Tibial nerve (tissue), 4 donors: ENCODE measurements around the gene RCOR1. TPM values are rescaled to one million over a fixed set of nuclear protein-coding genes. Genes with fewer than 3 reads are reported as not detected.

Experiments
- DNase-seq, 2 donors: peaks; one replicate each; pipeline ENCODE4 v3.0.0-alpha.2; 2019; ENCODE audit warnings: low spot score in 2 of 2
- H3K27ac ChIP-seq, 4 donors: fragments of 200-600 bp; sonication (generic) in 3 of 4; one replicate each; pipeline ENCODE4 v1.5.1; 2017 to 2019; ENCODE audit warnings: mild to moderate bottlenecking in 1 of 4
- H3K27me3 ChIP-seq, 2 donors: fragments of 200-600 bp; sonication (generic) in 1 of 2; one replicate each; pipeline versions ENCODE4 v1.5.1 to v1.6.0; 2017 to 2019
- H3K36me3 ChIP-seq, 3 donors: fragments of 200-600 bp; sonication (generic); one replicate each; pipeline ENCODE4 v1.5.1; 2018 to 2019
- H3K4me1 ChIP-seq, 4 donors: fragments of 200-600 bp; sonication (generic) in 3 of 4; one replicate each; pipeline ENCODE4 v1.5.1; 2017 to 2019
- H3K4me3 ChIP-seq, 4 donors: fragments of 200-600 bp; sonication (generic) in 3 of 4; one replicate each; pipeline ENCODE4 v1.5.1; 2017 to 2019; ENCODE audit warnings: mild to moderate bottlenecking in 1 of 4, moderate library complexity in 1 of 4
- H3K9me3 ChIP-seq, 4 donors: fragments of 200-600 bp; sonication (generic) in 3 of 4; one replicate each; pipeline ENCODE4 v1.5.1; 2017 to 2019
- EP300 ChIP-seq, 2 donors: sonication (generic); formaldehyde crosslinking; IDR thresholded peaks; one replicate each; pipeline ENCODE4 v1.6.1; 2017; ENCODE audit warnings: antibody characterized with exemption in 2 of 2, mild to moderate bottlenecking in 1 of 2
- POLR2A ChIP-seq, 2 donors: fragments of 450-650 bp; IDR thresholded peaks; one replicate each; pipeline ENCODE4 v1.6.1; 2017; ENCODE audit warnings: antibody characterized with exemption in 2 of 2, mild to moderate bottlenecking in 2 of 2, moderate library complexity in 2 of 2
- WGBS, 2 donors: methylation state at CpG; one replicate each; pipeline ENCODE4 v1.1.5; 2018; 5-methylcytosine and 5-hydroxymethylcytosine counted together
- total RNA-seq, 4 donors: library from RNA; depleted of rRNA; stranded (reverse); fragments of >200 nt; gene quantifications; one replicate each; pipeline ENCODE4 v1.1.0, GENCODE V29; 2016
- TF ChIP-seq, protein P1 (sequence below), 5 experiments: fragments of 200-600 bp in 3 of 5; fragments of 450-650 bp in 2 of 5; sonication (generic) in 3 of 5; IDR thresholded peaks; one replicate each; pipeline ENCODE4 v1.5.1; 2016 to 2019; ENCODE audit warnings: antibody characterized with exemption in 5 of 5, mild to moderate bottlenecking in 3 of 5, moderate library complexity in 2 of 5

RCOR1 gene
- total RNA-seq, 4 donors from 2014 or later, result 6.3 to 12.8 (median 10.0) TPM

DNA sequence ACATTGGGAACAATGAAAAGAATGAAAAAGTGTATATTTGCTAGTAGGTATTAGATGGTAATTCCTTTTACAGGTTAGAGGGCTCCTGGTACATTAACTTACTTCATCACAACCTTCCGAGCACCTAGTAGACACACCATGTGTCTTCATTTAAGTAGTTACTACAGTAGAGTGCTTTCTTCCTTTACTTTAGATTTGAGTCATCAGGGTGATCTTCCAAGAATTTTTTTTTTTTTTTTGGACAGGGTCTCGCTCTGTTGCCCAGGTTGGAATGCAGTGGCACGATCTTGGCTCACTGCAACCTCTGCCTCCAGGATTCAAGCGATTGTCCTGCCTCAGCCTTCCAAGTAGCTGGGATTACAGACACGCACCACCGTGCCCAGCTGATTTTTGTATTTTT is 105.1 kb downstream of the RCOR1 start:
- Histone ChIP-seq H3K27ac (no peak overlapping the region), H3K36me3 (peaks cover 0 to 12% (median 0%) of the 10 kb centered on the region in 3 donors), H3K4me3 (no peak overlapping the region), H3K27me3 (no peaks in the 10 kb centered on the region), H3K9me3 (no peaks in the 10 kb centered on the region), H3K4me1 (peaks cover 0 to 37% (median 8%) of the 10 kb centered on the region in 4 donors)
- TF ChIP-seq, protein P1, sequence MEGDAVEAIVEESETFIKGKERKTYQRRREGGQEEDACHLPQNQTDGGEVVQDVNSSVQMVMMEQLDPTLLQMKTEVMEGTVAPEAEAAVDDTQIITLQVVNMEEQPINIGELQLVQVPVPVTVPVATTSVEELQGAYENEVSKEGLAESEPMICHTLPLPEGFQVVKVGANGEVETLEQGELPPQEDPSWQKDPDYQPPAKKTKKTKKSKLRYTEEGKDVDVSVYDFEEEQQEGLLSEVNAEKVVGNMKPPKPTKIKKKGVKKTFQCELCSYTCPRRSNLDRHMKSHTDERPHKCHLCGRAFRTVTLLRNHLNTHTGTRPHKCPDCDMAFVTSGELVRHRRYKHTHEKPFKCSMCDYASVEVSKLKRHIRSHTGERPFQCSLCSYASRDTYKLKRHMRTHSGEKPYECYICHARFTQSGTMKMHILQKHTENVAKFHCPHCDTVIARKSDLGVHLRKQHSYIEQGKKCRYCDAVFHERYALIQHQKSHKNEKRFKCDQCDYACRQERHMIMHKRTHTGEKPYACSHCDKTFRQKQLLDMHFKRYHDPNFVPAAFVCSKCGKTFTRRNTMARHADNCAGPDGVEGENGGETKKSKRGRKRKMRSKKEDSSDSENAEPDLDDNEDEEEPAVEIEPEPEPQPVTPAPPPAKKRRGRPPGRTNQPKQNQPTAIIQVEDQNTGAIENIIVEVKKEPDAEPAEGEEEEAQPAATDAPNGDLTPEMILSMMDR (IDR thresholded peaks at IDR 0.05), result no peak
- no peak for TF ChIP-seq EP300 (IDR thresholded peaks at IDR 0.05)
- no peak for TF ChIP-seq POLR2A (IDR thresholded peaks at IDR 0.05)
- no peak for DNase-seq
- WGBS, 2 donors, result 89 to 100% methylated on average over 6 of the region's 6 CpGs

DNA sequence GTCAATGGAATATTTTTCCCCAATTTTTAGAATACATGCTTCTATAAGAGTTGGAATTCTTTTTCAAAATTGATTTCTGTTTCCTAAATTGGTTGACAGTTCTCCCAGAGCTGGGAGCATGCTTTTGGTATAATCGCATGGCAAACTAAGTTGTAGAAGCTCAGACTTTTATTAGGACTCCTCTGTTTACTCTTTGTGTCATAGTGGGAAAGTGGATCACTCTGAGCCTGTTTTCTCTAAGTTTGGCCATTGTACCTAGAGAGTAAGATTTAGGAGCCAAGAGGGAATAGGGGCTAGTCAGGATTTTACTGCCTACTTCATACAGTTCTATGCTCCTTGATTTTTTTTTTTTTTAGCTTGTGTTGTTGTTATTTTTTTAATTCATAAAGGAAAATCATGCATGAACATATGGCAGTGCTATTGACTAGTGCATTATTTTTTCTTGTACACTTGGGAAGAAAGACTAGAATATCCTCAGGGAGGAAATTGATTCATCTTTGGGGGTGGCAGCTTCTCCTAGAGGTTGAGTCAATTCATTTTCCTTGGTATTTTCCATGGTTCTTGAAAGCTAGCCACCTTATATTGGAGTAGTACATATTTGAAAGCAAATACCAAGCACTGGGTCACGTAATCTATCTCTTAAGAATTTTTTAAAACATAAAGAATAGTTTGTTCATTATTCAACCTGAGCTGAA is 107.1 kb downstream of the RCOR1 start:
- Histone ChIP-seq H3K27me3 (no peaks in the 10 kb centered on the region), H3K4me3 (no peak overlapping the region), H3K27ac (no peak overlapping the region), H3K9me3 (no peaks in the 10 kb centered on the region), H3K36me3 (peaks cover 0 to 23% (median 0%) of the 10 kb centered on the region in 3 donors), H3K4me1 (peaks cover 0 to 17% (median 3%) of the 10 kb centered on the region in 4 donors)
- 90 to 94% methylated on average over 2 of the region's 2 CpGs for WGBS, 2 donors
- no peak for DNase-seq
- no peak for TF ChIP-seq EP300 (IDR thresholded peaks at IDR 0.05)
- no peak for TF ChIP-seq POLR2A (IDR thresholded peaks at IDR 0.05)
- TF ChIP-seq, protein P1 (IDR thresholded peaks at IDR 0.05), result no peak

DNA sequence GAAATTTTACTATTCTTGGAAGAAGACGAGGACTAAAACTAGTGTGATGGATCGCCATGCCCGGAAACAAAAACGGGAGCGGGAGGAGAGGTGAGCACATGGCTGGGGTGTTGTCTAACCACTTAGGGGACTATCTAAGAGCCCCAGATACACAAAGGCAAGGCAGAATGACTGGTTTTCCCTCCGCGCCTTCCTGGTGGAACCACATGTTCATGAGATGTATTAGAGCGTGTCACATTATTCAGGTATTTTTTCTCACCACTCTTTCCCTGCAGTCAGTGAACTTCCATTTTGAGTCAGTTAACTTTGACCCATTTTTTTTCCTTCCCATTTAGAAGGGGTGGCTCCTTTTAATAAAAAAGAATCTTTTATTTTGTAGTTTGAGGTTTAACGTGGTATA is 116.0 kb downstream of the RCOR1 start:
- TF ChIP-seq POLR2A (IDR thresholded peaks at IDR 0.05), result no peak
- TF ChIP-seq EP300 (IDR thresholded peaks at IDR 0.05), result no peak
- TF ChIP-seq, protein P1 (IDR thresholded peaks at IDR 0.05), result no peak
- peaks cover 0 to 36% (median 0%) of the 10 kb centered on the region in 3 donors for H3K36me3 ChIP-seq
- WGBS, 2 donors, result 92 to 93% methylated on average over 9 of the region's 9 CpGs

DNA sequence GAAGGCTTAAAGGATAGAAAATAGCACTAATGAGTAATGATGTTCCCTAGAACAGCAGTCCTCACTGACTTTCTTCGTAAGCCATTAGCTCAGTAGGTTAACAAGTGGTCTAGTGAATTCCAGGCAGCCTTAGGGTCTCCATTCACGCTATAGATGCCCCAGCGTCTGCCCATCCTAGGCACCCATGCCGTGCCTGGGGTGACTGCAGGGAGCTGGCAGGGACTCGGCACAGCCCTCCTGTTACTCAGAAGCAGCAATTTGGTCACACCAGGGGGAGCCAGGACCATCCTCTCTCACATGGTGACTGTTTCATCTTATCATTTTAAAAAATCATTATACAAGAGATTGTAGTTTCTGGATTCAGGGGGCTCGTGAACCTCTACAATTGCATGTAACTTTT is 118.8 kb downstream of the RCOR1 start:
- Histone ChIP-seq H3K4me3 (no peak overlapping the region), H3K27ac (no peak overlapping the region), H3K4me1 (no peaks in the 10 kb centered on the region), H3K9me3 (no peaks in the 10 kb centered on the region), H3K27me3 (no peaks in the 10 kb centered on the region), H3K36me3 (peaks cover 0 to 42% (median 0%) of the 10 kb centered on the region in 3 donors)
- TF ChIP-seq EP300 (IDR thresholded peaks at IDR 0.05), result no peak
- TF ChIP-seq POLR2A (IDR thresholded peaks at IDR 0.05), result no peak
- 84 to 86% methylated on average over 6 of the region's 6 CpGs for WGBS, 2 donors
- no peak for DNase-seq

More for the DNA sequence above, 116.0 kb downstream of the RCOR1 start:
- H3K27ac ChIP-seq, result no peak overlapping the region
- H3K4me3 ChIP-seq, result no peak overlapping the region
- H3K9me3 ChIP-seq, result no peaks in the 10 kb centered on the region
- H3K4me1 ChIP-seq, result no peaks in the 10 kb centered on the region
- H3K27me3 ChIP-seq, result no peaks in the 10 kb centered on the region
- no peak for DNase-seq

DNA sequence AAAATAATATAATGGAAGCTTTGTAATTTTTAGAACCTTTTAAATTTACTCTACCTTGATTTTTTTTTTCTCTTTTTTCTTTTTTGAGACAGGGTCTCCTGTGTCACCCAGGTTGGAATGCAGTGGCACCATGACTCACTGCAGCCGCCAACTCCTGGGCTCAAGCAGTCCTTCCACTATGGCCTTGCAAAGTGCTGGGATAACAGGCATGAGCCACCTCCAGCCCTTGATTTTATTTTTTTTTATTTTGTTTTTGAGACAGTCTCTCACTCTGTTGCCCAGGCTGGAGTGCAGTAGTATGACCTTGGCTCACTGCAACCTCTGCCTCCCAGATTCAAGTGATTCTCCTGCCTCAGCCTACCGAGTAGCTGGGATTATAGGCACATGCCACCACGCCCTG is 119.5 kb downstream of the RCOR1 start:
- Histone ChIP-seq H3K36me3 (peaks cover 0 to 42% (median 0%) of the 10 kb centered on the region in 3 donors), H3K4me3 (no peak overlapping the region), H3K27me3 (no peaks in the 10 kb centered on the region), H3K9me3 (no peaks in the 10 kb centered on the region), H3K27ac (no peak overlapping the region), H3K4me1 (no peaks in the 10 kb centered on the region)
- WGBS, 2 donors, result 88 to 97% methylated on average over 3 of the region's 3 CpGs
- no peak for DNase-seq
- TF ChIP-seq, protein P1 (IDR thresholded peaks at IDR 0.05), result no peak
- TF ChIP-seq EP300 (IDR thresholded peaks at IDR 0.05) (no peak), POLR2A (IDR thresholded peaks at IDR 0.05) (no peak)
